Prostate gland (tissue), 2 donors: ENCODE measurements around the gene NLGN4Y.

Experiments
- CTCF ChIP-seq, 4 experiments: fragments of 200-600 bp in 2 of 4; fragments of 450-650 bp in 2 of 4; sonication (generic) in 2 of 4; IDR thresholded peaks; 1 replicate in 3 of 4; 2 replicates in 1 of 4; pipeline ENCODE4 v1.5.1; 2016 to 2019; ENCODE audit warnings: antibody characterized with exemption in 4 of 4, mild to moderate bottlenecking in 2 of 4, moderate library complexity in 2 of 4
- POLR2A ChIP-seq: fragments of 450-650 bp; IDR thresholded peaks from one replicate; pipeline ENCODE4 v1.6.1; 2016; ENCODE audit warnings: antibody characterized with exemption, mild to moderate bottlenecking

GRCh38 chrY:14504592-14504991 is 19.7 kb upstream of the NLGN4Y start:
- no peak for TF ChIP-seq CTCF (IDR thresholded peaks at IDR 0.05)
- TF ChIP-seq POLR2A, result no peak
